ENCODE results near the gene TSPAN32.

Gene TSPAN32

DNA sequence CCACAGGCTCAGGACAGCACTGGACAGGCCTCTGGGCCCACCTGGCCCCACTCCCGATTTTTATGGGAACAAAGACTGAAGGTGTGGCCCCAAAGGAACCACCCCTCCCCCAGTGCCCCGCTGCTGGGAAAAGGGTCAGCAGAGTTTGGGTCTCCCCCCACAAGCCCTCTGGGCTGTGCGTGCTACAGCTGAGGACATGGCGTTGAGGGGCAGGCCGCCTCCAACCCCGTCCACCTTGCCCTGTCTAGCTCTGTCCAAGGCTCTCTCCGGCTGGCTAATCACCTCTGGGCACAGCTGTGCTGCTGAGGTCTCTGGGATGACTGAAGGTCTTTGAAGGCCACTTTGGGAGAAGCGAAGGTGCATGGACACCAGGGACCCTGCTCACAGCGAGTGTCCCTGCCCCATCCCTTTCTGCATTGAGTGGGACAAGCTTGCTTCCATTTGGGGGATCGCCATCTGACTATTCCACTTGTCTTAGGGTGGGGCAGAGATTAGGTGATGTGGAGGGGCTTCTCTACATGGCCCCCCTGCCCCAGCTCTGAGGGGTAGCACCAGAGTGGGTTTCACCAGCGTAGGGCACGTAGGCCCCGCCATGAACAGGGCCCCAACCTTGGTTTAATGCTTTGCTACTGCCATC lies 38.0 kb upstream of the TSPAN32 start:
- H3K4me3 ChIP-seq (ENCODE audit: low read depth, low read length), result no peak overlapping the region
- no peak for DNase-seq (ENCODE audit: low read depth)
- TF ChIP-seq, protein P1, sequence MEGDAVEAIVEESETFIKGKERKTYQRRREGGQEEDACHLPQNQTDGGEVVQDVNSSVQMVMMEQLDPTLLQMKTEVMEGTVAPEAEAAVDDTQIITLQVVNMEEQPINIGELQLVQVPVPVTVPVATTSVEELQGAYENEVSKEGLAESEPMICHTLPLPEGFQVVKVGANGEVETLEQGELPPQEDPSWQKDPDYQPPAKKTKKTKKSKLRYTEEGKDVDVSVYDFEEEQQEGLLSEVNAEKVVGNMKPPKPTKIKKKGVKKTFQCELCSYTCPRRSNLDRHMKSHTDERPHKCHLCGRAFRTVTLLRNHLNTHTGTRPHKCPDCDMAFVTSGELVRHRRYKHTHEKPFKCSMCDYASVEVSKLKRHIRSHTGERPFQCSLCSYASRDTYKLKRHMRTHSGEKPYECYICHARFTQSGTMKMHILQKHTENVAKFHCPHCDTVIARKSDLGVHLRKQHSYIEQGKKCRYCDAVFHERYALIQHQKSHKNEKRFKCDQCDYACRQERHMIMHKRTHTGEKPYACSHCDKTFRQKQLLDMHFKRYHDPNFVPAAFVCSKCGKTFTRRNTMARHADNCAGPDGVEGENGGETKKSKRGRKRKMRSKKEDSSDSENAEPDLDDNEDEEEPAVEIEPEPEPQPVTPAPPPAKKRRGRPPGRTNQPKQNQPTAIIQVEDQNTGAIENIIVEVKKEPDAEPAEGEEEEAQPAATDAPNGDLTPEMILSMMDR (IDR thresholded peaks at IDR 0.05; ENCODE audit: insufficient read depth, low read depth, low read length, missing control alignments), result no peak

DNA sequence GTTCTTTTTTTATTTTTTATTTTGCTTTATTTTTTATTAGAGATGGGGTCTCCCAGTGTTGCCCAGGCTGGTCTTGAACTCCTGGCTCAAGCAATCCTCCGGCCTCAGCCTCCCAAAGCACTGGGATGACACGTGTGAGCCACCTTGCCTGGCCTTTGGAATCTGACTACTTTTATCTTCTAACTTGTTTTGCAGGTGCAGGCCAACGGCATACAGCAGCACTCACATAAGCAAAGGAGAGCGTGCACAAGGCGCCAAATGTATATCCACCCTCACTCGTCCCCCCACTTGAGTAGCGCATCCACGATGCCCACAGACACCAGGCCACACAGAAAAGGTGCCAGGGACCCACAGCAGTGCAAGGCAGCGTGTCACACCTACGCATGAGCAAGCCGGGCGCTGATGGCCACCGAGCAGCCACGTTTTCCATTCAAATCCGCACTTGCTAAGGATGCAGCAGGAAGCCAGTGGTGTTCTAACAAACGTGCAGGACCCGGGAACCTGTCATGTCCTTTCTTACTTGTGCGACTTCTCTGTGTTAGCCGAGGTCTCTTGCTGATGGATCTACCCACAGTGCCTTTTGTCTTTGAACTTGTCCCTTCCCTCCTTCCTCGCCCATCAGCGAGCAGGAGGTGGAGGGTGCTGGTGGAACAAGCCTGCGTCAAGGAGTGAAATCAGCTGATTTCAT lies 37.3 kb upstream of the TSPAN32 start:
- H3K4me3 ChIP-seq (ENCODE audit: low read depth, low read length), result no peak overlapping the region
- TF ChIP-seq, protein P1 (IDR thresholded peaks at IDR 0.05; ENCODE audit: insufficient read depth, low read depth, low read length, missing control alignments), result no peak

DNA sequence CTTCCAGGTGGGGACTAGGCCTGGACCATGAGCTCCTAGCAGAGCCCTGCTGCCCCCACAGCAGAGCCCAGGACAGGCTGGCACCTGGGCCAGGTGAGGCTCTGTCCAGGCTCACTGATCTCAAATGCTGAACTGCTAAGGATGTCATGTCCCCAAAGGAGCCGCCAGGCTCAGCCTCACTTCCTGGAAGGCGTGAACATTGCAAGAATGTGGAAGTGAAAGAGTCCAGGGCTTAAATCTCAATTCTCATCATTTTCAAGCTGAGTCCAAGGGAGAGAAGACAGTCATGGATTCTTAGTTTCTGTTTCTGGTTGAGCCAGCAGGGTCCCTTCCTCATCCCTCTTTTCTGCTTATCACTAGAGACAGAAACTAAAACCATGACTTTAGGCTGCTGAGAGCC lies 36.4 kb upstream of the TSPAN32 start:
- H3K4me3 ChIP-seq (ENCODE audit: low read depth, low read length), result no peak overlapping the region
- peak; percentile 57 for DNase-seq (ENCODE audit: low read depth)
- TF ChIP-seq, protein P1 (IDR thresholded peaks at IDR 0.05; ENCODE audit: insufficient read depth, low read depth, low read length, missing control alignments), result no peak

More for the DNA sequence above, 37.3 kb upstream of the TSPAN32 start:
- DNase-seq (ENCODE audit: low read depth), result no peak

GRCh38 chr11:2265854-2266585 lies 35.8 kb upstream of the TSPAN32 start:
- no peak for DNase-seq (ENCODE audit: low read depth)
- TF ChIP-seq, protein P1 (IDR thresholded peaks at IDR 0.05; ENCODE audit: insufficient read depth, low read depth, low read length, missing control alignments), result no peak
- H3K4me3 ChIP-seq (ENCODE audit: low read depth, low read length), result no peak overlapping the region

GRCh38 chr11:2266586-2267305 lies 35.1 kb upstream of the TSPAN32 start:
- DNase-seq (ENCODE audit: low read depth), result no peak

DNA sequence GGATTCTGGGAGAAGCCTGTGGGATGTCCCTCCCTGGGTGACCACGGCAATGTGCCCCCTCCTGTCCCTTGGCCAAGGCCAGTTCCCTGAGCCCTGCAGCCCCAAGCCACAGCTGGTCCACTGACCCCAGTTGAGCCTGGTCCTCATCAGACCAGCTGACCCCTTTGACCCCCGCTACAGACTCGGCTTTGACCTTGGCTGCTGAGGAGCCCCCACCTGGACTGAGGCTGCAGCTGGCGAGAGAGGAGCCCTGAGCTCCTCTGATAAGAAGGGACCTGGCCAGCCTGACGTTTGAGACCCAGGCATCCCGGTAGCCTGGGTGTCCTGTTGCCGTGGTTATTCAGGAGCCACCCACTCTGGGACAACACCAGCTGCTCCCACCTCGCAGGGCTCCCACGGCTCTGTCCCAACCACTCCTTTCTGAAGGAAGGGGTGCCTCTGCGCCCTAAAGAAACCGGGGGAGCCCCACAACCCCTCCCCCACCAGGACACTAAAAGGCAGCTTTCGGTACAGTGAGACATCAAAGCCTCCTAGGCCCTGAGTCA lies 34.4 kb upstream of the TSPAN32 start:
- H3K4me3 ChIP-seq (ENCODE audit: low read depth, low read length), result no peak overlapping the region
- TF ChIP-seq, protein P1 (IDR thresholded peaks at IDR 0.05; ENCODE audit: insufficient read depth, low read depth, low read length, missing control alignments), result no peak
- no peak for DNase-seq (ENCODE audit: low read depth)

More at GRCh38 chr11:2266586-2267305, 35.1 kb upstream of the TSPAN32 start:
- no peak overlapping the region for H3K4me3 ChIP-seq (ENCODE audit: low read depth, low read length)
- TF ChIP-seq, protein P1 (IDR thresholded peaks at IDR 0.05; ENCODE audit: insufficient read depth, low read depth, low read length, missing control alignments), result no peak

All from GM12865 (cell line).